HepG2 (cell line): ENCODE measurements around the gene SRSF2. TPM values are rescaled to one million over a fixed set of nuclear protein-coding genes. Genes with fewer than 3 reads are reported as not detected.

ENCODE experiments used
- FOXA3 ChIP-seq: IDR thresholded peaks from 2 replicates; pipeline ENCODE4 v1.6.1; 2016; ENCODE audit warnings: missing genetic modification reagents, missing compliant biosample characterization
- FOXC1 ChIP-seq: sonication (generic); formaldehyde crosslinking; IDR thresholded peaks from 2 replicates; pipeline ENCODE4 v1.8.0; 2022; ENCODE audit warnings: mild to moderate bottlenecking, missing genetic modification reagents, borderline replicate concordance
- HNRNPL ChIP-seq: fragments of 200-400 bp; formaldehyde crosslinking; IDR thresholded peaks from 2 replicates; pipeline ENCODE4 v1.6.1; 2017; ENCODE audit warnings: mild to moderate bottlenecking, low read depth, low read length
- KLF12 ChIP-seq: sonication (generic); formaldehyde crosslinking; IDR thresholded peaks from 2 replicates; pipeline ENCODE4 v1.4.0; 2020; ENCODE audit warnings: missing genetic modification reagents, borderline replicate concordance
- MAFG ChIP-seq: sonication (generic); formaldehyde crosslinking; IDR thresholded peaks from 2 replicates; pipeline ENCODE4 v1.5.1; 2020; ENCODE audit warnings: mild to moderate bottlenecking, missing genetic modification reagents
- MEIS1 ChIP-seq: sonication (generic); formaldehyde crosslinking; IDR thresholded peaks from 2 replicates; pipeline ENCODE4 v1.9.0; 2021; ENCODE audit warnings: mild to moderate bottlenecking, missing genetic modification reagents, moderate library complexity, borderline replicate concordance
- MYC ChIP-seq: sonication (generic); formaldehyde crosslinking; IDR thresholded peaks from 2 replicates; pipeline ENCODE4 v1.9.0; 2021; ENCODE audit warnings: missing genetic modification reagents, borderline replicate concordance
- NFATC3 ChIP-seq: sonication (generic); formaldehyde crosslinking; IDR thresholded peaks from 2 replicates; pipeline ENCODE4 v1.5.1; 2020; ENCODE audit warnings: mild to moderate bottlenecking, missing genetic modification reagents
- NKX3-1 ChIP-seq: sonication (generic); formaldehyde crosslinking; IDR thresholded peaks from 2 replicates; pipeline ENCODE4 v1.5.0; 2020; ENCODE audit warnings: missing genetic modification reagents
- PAF1 ChIP-seq: IDR thresholded peaks from 2 replicates; pipeline ENCODE4 v1.6.1; 2016; ENCODE audit warnings: missing genetic modification reagents, missing compliant biosample characterization
- RCOR2 ChIP-seq: IDR thresholded peaks from 2 replicates; pipeline ENCODE4 v1.6.1; 2016; ENCODE audit warnings: missing biosample characterization, missing genetic modification reagents
- RFX1 ChIP-seq: fragments of 450-650 bp; IDR thresholded peaks from 2 replicates; pipeline ENCODE4 v1.6.1; 2017
- RFXAP ChIP-seq: sonication (generic); formaldehyde crosslinking; IDR thresholded peaks from 2 replicates; pipeline ENCODE4 v1.4.0; 2020; ENCODE audit warnings: missing genetic modification reagents, borderline replicate concordance
- SETDB1 ChIP-seq: sonication (generic); formaldehyde crosslinking; IDR thresholded peaks from 2 replicates; pipeline ENCODE4 v1.5.1; 2020; ENCODE audit warnings: missing genetic modification reagents, mild to moderate bottlenecking, borderline replicate concordance
- SKI ChIP-seq: fragments of 450-650 bp; IDR thresholded peaks from one replicate; pipeline ENCODE4 v1.6.1; 2018; ENCODE audit warnings: mild to moderate bottlenecking; ENCODE audit not compliant: partially characterized antibody
- THAP11 ChIP-seq: IDR thresholded peaks from 2 replicates; pipeline ENCODE4 v1.6.1; 2016; ENCODE audit warnings: missing biosample characterization, missing genetic modification reagents
- YEATS2 ChIP-seq: sonication (generic); formaldehyde crosslinking; IDR thresholded peaks from 2 replicates; pipeline ENCODE4 v1.4.0; 2020; ENCODE audit warnings: missing genetic modification reagents, borderline replicate concordance
- ZBTB38 ChIP-seq: sonication (generic); formaldehyde crosslinking; IDR thresholded peaks from 2 replicates; pipeline ENCODE4 v1.5.1; 2020; ENCODE audit warnings: mild to moderate bottlenecking, missing genetic modification reagents
- ZMYM3 ChIP-seq: sonication (generic); formaldehyde crosslinking; IDR thresholded peaks from 2 replicates; pipeline ENCODE4 v1.5.1; 2020; ENCODE audit warnings: mild to moderate bottlenecking, missing genetic modification reagents
- ZNF138 ChIP-seq: sonication (generic); formaldehyde crosslinking; IDR thresholded peaks from 2 replicates; pipeline ENCODE4 v1.5.0; 2020; ENCODE audit warnings: mild to moderate bottlenecking, low read depth, missing genetic modification reagents
- ZNF674 ChIP-seq: sonication (generic); formaldehyde crosslinking; IDR thresholded peaks from 2 replicates; pipeline ENCODE4 v1.5.0; 2020; ENCODE audit warnings: low read depth, mild to moderate bottlenecking, missing genetic modification reagents
- ZNF720 ChIP-seq: sonication (generic); formaldehyde crosslinking; IDR thresholded peaks from 2 replicates; pipeline ENCODE4 v1.4.0; 2020; ENCODE audit warnings: missing genetic modification reagents
- ZNF777 ChIP-seq: sonication (generic); formaldehyde crosslinking; IDR thresholded peaks from 2 replicates; pipeline ENCODE4 v1.4.0; 2020; ENCODE audit warnings: missing genetic modification reagents
- ZSCAN30 ChIP-seq: sonication (generic); formaldehyde crosslinking; IDR thresholded peaks from 2 replicates; pipeline ENCODE4 v1.5.0; 2020; ENCODE audit warnings: mild to moderate bottlenecking, missing genetic modification reagents
- polyA plus RNA-seq, 8 experiments: library from polyadenylated mRNA; depleted of rRNA in 3 of 8; stranded (reverse) in 7 of 8; unstranded in 1 of 8; fragments of >200 nt; fragmentation: Illumina TruSeq in 4 of 8; extraction: Trizol in 4 of 8; gene quantifications; 2 replicates each; pipeline versions ENCODE4 v1.2.1 to v1.2.3, GENCODE V29; 2011 to 2016; ENCODE audit warnings: low read depth in 4 of 8, missing spikeins in 1 of 8, mixed read lengths in 1 of 8; ENCODE audit not compliant: insufficient read depth in 1 of 8
- total RNA-seq, 5 experiments: library from RNA; depleted of rRNA; stranded (reverse); fragments of >200 nt; fragmentation: Illumina TruSeq; extraction: Trizol; gene quantifications; 2 replicates each; pipeline ENCODE4 v1.2.3, GENCODE V29; 2016; ENCODE audit warnings: low read depth in 1 of 5
- TF ChIP-seq, protein P1 (sequence below): sonication (generic); formaldehyde crosslinking; IDR thresholded peaks from 2 replicates; pipeline ENCODE4 v1.8.0; 2022; ENCODE audit warnings: missing genetic modification reagents, mild to moderate bottlenecking, inconsistent platforms, borderline replicate concordance
- TF ChIP-seq, protein P2 (sequence below): sonication (generic); formaldehyde crosslinking; IDR thresholded peaks from 2 replicates; pipeline ENCODE4 v1.5.0; 2020; ENCODE audit warnings: missing genetic modification reagents
- TF ChIP-seq, protein P3 (sequence below): sonication (generic); formaldehyde crosslinking; IDR thresholded peaks from 2 replicates; pipeline ENCODE4 v1.5.0; 2020; ENCODE audit warnings: missing genetic modification reagents

Gene SRSF2
- total and polyA plus RNA-seq, 2 of the 13 experiments (the other 11 are each of a cell fraction or from before 2014, with no cell fraction given) = 306 to 319 TPM

DNA sequence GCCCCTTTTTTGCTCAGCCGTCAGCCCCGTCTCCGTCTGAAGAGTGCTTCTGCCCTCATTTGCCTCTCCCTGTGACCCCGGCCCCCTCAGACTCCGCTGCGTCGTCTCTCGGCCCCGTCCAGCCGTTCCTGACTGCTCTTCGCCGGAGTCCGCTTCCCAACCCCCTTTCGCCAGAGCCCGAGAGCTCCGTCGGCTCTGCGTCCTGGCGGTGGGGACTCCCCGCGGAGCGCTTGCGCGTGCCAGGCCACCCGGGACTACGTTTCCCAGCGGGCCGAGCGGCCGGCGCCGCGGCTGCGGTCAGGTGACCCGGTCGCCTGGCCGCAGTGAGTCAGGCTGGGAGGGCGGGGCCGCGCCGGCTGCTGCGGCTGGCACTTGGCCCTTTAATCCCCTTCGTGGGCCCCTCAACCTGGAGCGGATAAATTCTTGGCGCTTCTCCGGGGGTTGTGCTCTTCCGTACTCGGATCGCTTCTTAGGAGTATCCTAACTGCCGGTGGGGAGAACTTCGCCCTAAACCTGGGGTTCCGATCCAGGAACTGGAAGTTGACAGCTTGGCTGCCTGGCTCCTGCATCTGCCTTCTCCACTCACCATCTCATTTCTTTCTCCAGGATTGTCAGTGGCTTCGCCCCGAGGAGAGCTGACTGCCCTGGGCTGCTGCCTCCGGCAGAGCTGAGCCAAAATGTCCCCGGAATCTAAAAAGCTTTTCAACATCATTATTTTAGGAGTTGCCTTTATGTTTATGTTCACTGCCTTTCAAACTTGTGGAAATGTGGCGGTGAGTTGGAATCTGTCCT is 741 bp upstream of the SRSF2 start, which contains the start of gene MFSD11 (continued):
- TF ChIP-seq RCOR2 (CRISPR knock-in tag) (no peak), KLF12 (CRISPR knock-in tag) (no peak; the same call in none of the 2 replicates), FOXC1 (CRISPR knock-in tag) (peak; percentile 56; the same call in 1 of the 2 replicates), HNRNPL (0 out of 2 replicates have a peak, but pooled peaks have one; percentile 13), FOXA3 (CRISPR knock-in tag) (no peak), ZNF720 (no peak), SETDB1 (CRISPR knock-in tag) (no peak), MAFG (CRISPR knock-in tag) (no peak), ZNF674 (CRISPR knock-in tag) (no peak), PAF1 (CRISPR knock-in tag) (no peak), ZNF138 (CRISPR knock-in tag) (peak; percentile 70; the same call in 1 of the 2 replicates), THAP11 (CRISPR knock-in tag) (peak; percentile 97), ZSCAN30 (CRISPR knock-in tag) (no peak), YEATS2 (CRISPR knock-in tag) (peak; percentile 11; the same call in 1 of the 2 replicates), NKX3-1 (CRISPR knock-in tag) (peak; percentile 57; the same call in 1 of the 2 replicates), RFXAP (CRISPR knock-in tag) (0 out of 2 replicates have a peak, but pooled peaks have one; percentile 8), ZBTB38 (no peak), MEIS1 (peak; percentile 45; the same call in 1 of the 2 replicates), ZMYM3 (CRISPR knock-in tag) (no peak), ZNF777 (peak; percentile 93), RFX1 (no peak; the same call in 1 of the 2 replicates), SKI (peak; percentile 87), NFATC3 (no peak), MYC (peak; percentile 82)
- TF ChIP-seq, protein P1, sequence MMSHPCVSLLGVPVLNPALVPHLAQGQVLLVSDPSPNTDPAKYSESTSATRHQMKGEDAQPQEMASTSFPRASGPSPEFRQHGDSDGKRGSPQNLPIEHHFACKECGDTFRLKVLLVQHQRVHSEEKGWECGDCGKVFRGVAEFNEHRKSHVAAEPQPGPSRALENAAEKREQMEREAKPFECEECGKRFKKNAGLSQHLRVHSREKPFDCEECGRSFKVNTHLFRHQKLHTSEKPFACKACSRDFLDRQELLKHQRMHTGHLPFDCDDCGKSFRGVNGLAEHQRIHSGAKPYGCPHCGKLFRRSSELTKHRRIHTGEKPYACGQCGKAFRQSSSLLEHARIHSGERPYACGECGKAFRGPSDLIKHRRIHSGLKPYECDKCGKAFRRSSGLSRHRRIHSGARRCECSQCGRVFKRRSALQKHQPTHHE (CRISPR knock-in tag) = 0 out of 2 replicates have a peak, but pooled peaks have one; percentile 0
- TF ChIP-seq, protein P2, sequence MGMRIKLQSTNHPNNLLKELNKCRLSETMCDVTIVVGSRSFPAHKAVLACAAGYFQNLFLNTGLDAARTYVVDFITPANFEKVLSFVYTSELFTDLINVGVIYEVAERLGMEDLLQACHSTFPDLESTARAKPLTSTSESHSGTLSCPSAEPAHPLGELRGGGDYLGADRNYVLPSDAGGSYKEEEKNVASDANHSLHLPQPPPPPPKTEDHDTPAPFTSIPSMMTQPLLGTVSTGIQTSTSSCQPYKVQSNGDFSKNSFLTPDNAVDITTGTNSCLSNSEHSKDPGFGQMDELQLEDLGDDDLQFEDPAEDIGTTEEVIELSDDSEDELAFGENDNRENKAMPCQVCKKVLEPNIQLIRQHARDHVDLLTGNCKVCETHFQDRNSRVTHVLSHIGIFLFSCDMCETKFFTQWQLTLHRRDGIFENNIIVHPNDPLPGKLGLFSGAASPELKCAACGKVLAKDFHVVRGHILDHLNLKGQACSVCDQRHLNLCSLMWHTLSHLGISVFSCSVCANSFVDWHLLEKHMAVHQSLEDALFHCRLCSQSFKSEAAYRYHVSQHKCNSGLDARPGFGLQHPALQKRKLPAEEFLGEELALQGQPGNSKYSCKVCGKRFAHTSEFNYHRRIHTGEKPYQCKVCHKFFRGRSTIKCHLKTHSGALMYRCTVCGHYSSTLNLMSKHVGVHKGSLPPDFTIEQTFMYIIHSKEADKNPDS (CRISPR knock-in tag) = 0 out of 2 replicates have a peak, but pooled peaks have one; percentile 49
- TF ChIP-seq, protein P3, sequence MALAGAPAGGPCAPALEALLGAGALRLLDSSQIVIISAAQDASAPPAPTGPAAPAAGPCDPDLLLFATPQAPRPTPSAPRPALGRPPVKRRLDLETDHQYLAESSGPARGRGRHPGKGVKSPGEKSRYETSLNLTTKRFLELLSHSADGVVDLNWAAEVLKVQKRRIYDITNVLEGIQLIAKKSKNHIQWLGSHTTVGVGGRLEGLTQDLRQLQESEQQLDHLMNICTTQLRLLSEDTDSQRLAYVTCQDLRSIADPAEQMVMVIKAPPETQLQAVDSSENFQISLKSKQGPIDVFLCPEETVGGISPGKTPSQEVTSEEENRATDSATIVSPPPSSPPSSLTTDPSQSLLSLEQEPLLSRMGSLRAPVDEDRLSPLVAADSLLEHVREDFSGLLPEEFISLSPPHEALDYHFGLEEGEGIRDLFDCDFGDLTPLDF (CRISPR knock-in tag) = peak; percentile 82; the same call in 1 of the 2 replicates
